ENCODE measurements around the gene CPNE7.

Gene CPNE7

GRCh38 chr16:89575247-89576152 is at the start of gene CPNE7:
Gene CPNE7 (plus strand): TSS chr16:89575758. CDS start chr16:89575898, 140 bp downstream.
- H2AFZ ChIP-seq (ENCODE audit: low read length): no peak within 1 kb of the TSS
- H3K9me2 ChIP-seq (replicated peaks; ENCODE audit: low read depth, low read length): no peaks in the 10 kb centered on the region
- H3K27me3 ChIP-seq (ENCODE audit: insufficient read depth, low read length, poor library complexity, severe bottlenecking): no peaks in the 10 kb centered on the region
- H3K4me2 ChIP-seq (ENCODE audit: low read depth, low read length, poor library complexity, severe bottlenecking): no peak within 1 kb of the TSS
- no peaks in the 10 kb centered on the region for H3F3A ChIP-seq (ENCODE audit: low read depth)
- H3K36me3 ChIP-seq (ENCODE audit: insufficient read depth, low read length): no peaks in the 10 kb centered on the region
- no peak within 1 kb of the TSS for H3K4me3 ChIP-seq (ENCODE audit: low read length, poor library complexity, severe bottlenecking)
- no peaks in the 10 kb centered on the region for H3K9me3 ChIP-seq (ENCODE audit: insufficient read depth, low read depth, low read length)
- TF ChIP-seq, protein P1, sequence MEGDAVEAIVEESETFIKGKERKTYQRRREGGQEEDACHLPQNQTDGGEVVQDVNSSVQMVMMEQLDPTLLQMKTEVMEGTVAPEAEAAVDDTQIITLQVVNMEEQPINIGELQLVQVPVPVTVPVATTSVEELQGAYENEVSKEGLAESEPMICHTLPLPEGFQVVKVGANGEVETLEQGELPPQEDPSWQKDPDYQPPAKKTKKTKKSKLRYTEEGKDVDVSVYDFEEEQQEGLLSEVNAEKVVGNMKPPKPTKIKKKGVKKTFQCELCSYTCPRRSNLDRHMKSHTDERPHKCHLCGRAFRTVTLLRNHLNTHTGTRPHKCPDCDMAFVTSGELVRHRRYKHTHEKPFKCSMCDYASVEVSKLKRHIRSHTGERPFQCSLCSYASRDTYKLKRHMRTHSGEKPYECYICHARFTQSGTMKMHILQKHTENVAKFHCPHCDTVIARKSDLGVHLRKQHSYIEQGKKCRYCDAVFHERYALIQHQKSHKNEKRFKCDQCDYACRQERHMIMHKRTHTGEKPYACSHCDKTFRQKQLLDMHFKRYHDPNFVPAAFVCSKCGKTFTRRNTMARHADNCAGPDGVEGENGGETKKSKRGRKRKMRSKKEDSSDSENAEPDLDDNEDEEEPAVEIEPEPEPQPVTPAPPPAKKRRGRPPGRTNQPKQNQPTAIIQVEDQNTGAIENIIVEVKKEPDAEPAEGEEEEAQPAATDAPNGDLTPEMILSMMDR (conservative IDR thresholded peaks at IDR 0.05; ENCODE audit: low read length): no peak
- TF ChIP-seq EZH2phosphoT487 (IDR thresholded peaks at IDR 0.05; ENCODE audit: borderline replicate concordance): no peak
- H4K20me1 ChIP-seq (ENCODE audit: insufficient read depth, low read length, poor library complexity, severe bottlenecking): no peaks in the 10 kb centered on the region
- no peak within 1 kb of the TSS for H3K9ac ChIP-seq (ENCODE audit: low read depth, low read length, poor library complexity, severe bottlenecking)
- no peaks in the 10 kb centered on the region for H3K79me2 ChIP-seq (ENCODE audit: insufficient read depth, low read length)
- H3K4me1 ChIP-seq (ENCODE audit: insufficient read depth, low read length, poor library complexity, severe bottlenecking): no peaks in the 10 kb centered on the region

DNA sequence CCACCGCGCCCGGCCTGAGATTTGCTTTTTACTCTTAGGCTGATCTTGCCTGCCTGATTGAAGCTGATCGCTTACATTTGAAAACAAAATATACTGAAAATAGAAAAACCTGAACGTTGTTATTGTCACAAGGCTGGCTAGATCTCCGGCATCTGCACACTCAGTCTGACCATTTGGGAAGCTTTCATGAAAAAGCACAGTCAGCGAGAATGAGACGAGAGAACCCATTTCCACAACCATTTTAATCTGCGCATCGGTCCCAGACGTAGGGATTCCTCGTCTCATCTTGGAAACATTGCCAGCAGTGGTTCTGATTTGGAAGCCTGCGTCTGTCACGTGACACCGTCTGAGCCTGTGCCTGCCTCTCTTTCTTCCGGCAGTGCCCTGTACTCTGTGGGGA is 46.5 kb upstream of the CPNE7 start:
- Histone ChIP-seq H2AFZ (ENCODE audit: low read length) (no peak overlapping the region), H3K9ac (ENCODE audit: low read depth, low read length, poor library complexity, severe bottlenecking) (no peak overlapping the region), H3K4me1 (ENCODE audit: insufficient read depth, low read length, poor library complexity, severe bottlenecking) (no peaks in the 10 kb centered on the region), H3K9me2 (replicated peaks; ENCODE audit: low read depth, low read length) (no peaks in the 10 kb centered on the region), H4K20me1 (ENCODE audit: insufficient read depth, low read length, poor library complexity, severe bottlenecking) (no peaks in the 10 kb centered on the region), H3K27me3 (ENCODE audit: insufficient read depth, low read length, poor library complexity, severe bottlenecking) (no peaks in the 10 kb centered on the region), H3K9me3 (ENCODE audit: insufficient read depth, low read depth, low read length) (no peaks in the 10 kb centered on the region), H3K79me2 (ENCODE audit: insufficient read depth, low read length) (no peaks in the 10 kb centered on the region), H3K4me2 (ENCODE audit: low read depth, low read length, poor library complexity, severe bottlenecking) (no peak overlapping the region), H3K36me3 (ENCODE audit: insufficient read depth, low read length) (peaks cover 7% of the 10 kb centered on the region; the same call in 1 of the 2 replicates), H3K4me3 (ENCODE audit: low read length, poor library complexity, severe bottlenecking) (no peak overlapping the region), H3F3A (ENCODE audit: low read depth) (no peaks in the 10 kb centered on the region)
- no peak for TF ChIP-seq EZH2phosphoT487 (IDR thresholded peaks at IDR 0.05; ENCODE audit: borderline replicate concordance)
- TF ChIP-seq, protein P1 (conservative IDR thresholded peaks at IDR 0.05; ENCODE audit: low read length): no peak

- Histone ChIP-seq H3K9me3 (ENCODE audit: insufficient read depth, low read depth, low read length) (no peaks in the 10 kb centered on the region), H3K79me2 (ENCODE audit: insufficient read depth, low read length) (no peaks in the 10 kb centered on the region), H3K4me3 (ENCODE audit: low read length, poor library complexity, severe bottlenecking) (no peak overlapping the region), H3K4me1 (ENCODE audit: insufficient read depth, low read length, poor library complexity, severe bottlenecking) (no peaks in the 10 kb centered on the region), H3K9me2 (replicated peaks; ENCODE audit: low read depth, low read length) (no peaks in the 10 kb centered on the region), H2AFZ (ENCODE audit: low read length) (no peak overlapping the region), H3F3A (ENCODE audit: low read depth) (no peaks in the 10 kb centered on the region), H3K27me3 (ENCODE audit: insufficient read depth, low read length, poor library complexity, severe bottlenecking) (no peaks in the 10 kb centered on the region), H4K20me1 (ENCODE audit: insufficient read depth, low read length, poor library complexity, severe bottlenecking) (no peaks in the 10 kb centered on the region), H3K4me2 (ENCODE audit: low read depth, low read length, poor library complexity, severe bottlenecking) (no peak overlapping the region), H3K36me3 (ENCODE audit: insufficient read depth, low read length) (peaks cover 7% of the 10 kb centered on the region; the same call in 1 of the 2 replicates), H3K9ac (ENCODE audit: low read depth, low read length, poor library complexity, severe bottlenecking) (no peak overlapping the region)
- TF ChIP-seq, protein P1 (conservative IDR thresholded peaks at IDR 0.05; ENCODE audit: low read length): no peak
- no peak for TF ChIP-seq EZH2phosphoT487 (IDR thresholded peaks at IDR 0.05; ENCODE audit: borderline replicate concordance)
Observed at GRCh38 chr16:89530401-89531381, 44.9 kb upstream of the CPNE7 start.
